ENCODE measurements around the gene C8G.

The C8G gene

GRCh38 chr9:136985027-136985602, 40.1 kb downstream of the C8G start:
- no peak for DNase-seq

GRCh38 chr9:136985853-136986252, 40.8 kb downstream of the C8G start:
- no peak for DNase-seq

- DNase-seq, result no peak
Observed at GRCh38 chr9:136988872-136989271, 43.8 kb downstream of the C8G start.

GRCh38 chr9:136990242-136990911, 45.3 kb downstream of the C8G start:
- no peak for DNase-seq

GRCh38 chr9:136991993-136992818, 47.2 kb downstream of the C8G start, which contains the start of gene PAXX:
TSS of gene PAXX (plus strand) at chr9:136992422. CDS start at chr9:136992444, 22 bp downstream.
- DNase-seq, result no peak

GRCh38 chr9:136992819-136993369, 47.9 kb downstream of the C8G start:
- DNase-seq, result no peak

GRCh38 chr9:136994180-136994887, 49.3 kb downstream of the C8G start:
- DNase-seq, result no peak

GRCh38 chr9:136994888-136995230, 49.8 kb downstream of the C8G start:
- no peak for DNase-seq

- no peak for DNase-seq
Observed at GRCh38 chr9:136995362-136995761, 50.3 kb downstream of the C8G start.

GRCh38 chr9:136995772-136996311, 50.8 kb downstream of the C8G start:
- DNase-seq, result no peak

Data from SIG-M5 (cell line).